D721Med (cell line): Measurements from ENCODE around the gene MRFAP1.

ENCODE experiments used
- DNase-seq: peaks from one replicate; pipeline ENCODE4 v3.0.0; 2011; ENCODE audit warnings: low spot score; ENCODE audit not compliant: insufficient read length
- FAIRE-seq: peaks from 2 replicates; lab custom pipeline; 2011; peaks lifted over from hg19 to GRCh38; lab: Jason Lieb, UNC
- TF ChIP-seq, protein P1 (sequence below): IDR thresholded peaks from 2 replicates; pipeline ENCODE4 v1.5.1; 2012; ENCODE audit warnings: mild to moderate bottlenecking, control low read depth; ENCODE audit not compliant: insufficient read depth; ENCODE audit errors: missing control alignments

The MRFAP1 gene

GRCh38 chr4:6676722-6677558 lies 36.5 kb downstream of the MRFAP1 start:
- DNase-seq: no peak
- TF ChIP-seq, protein P1, sequence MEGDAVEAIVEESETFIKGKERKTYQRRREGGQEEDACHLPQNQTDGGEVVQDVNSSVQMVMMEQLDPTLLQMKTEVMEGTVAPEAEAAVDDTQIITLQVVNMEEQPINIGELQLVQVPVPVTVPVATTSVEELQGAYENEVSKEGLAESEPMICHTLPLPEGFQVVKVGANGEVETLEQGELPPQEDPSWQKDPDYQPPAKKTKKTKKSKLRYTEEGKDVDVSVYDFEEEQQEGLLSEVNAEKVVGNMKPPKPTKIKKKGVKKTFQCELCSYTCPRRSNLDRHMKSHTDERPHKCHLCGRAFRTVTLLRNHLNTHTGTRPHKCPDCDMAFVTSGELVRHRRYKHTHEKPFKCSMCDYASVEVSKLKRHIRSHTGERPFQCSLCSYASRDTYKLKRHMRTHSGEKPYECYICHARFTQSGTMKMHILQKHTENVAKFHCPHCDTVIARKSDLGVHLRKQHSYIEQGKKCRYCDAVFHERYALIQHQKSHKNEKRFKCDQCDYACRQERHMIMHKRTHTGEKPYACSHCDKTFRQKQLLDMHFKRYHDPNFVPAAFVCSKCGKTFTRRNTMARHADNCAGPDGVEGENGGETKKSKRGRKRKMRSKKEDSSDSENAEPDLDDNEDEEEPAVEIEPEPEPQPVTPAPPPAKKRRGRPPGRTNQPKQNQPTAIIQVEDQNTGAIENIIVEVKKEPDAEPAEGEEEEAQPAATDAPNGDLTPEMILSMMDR: no peak
- FAIRE-seq: no peak

- no peak for FAIRE-seq
- no peak for DNase-seq
- TF ChIP-seq, protein P1: no peak
Measured at GRCh38 chr4:6680372-6681034, 40.0 kb downstream of the MRFAP1 start.

- DNase-seq: no peak
- TF ChIP-seq, protein P1: peak; percentile 31
- no peak for FAIRE-seq
Measured at GRCh38 chr4:6681191-6681590, 40.7 kb downstream of the MRFAP1 start.

- TF ChIP-seq, protein P1: no peak
- no peak for FAIRE-seq
- DNase-seq: no peak
Measured at GRCh38 chr4:6682862-6683590, 42.5 kb downstream of the MRFAP1 start.

GRCh38 chr4:6684656-6685055 lies 44.2 kb downstream of the MRFAP1 start:
- no peak for DNase-seq
- TF ChIP-seq, protein P1: no peak
- no peak for FAIRE-seq

DNA sequence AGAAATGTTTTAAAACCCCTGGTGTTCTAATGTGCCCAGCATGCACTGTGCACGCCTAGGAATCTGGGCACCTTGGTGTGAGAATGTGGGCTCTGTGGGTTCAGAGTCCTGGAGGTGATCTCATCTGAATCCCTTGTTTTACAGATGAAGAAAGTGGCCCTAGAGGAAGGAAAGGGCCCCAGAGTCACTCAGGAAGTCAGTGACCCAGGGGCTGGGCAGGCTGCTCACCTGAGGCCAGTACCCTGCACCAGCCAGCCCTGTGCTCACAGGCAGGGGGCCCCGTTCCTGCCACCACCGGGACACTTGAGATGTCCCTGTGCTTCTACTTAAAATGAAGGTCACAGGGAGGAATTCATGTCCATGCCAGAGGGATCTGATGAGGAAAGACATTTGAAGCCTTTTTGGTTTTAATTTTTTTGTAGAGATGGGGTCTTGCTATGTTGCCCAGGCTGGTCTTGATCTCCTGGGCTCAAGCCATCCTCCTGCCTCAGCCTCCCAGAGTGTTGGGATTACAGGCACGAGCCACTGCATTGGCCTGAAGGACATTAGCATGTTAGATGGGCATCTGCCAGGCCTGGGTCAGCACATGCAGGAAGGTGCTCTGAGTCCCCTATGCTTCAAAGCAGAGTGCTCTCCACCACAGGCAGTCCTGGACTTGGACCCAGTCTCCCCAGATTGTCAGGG lies 45.8 kb downstream of the MRFAP1 start:
- TF ChIP-seq, protein P1: no peak
- no peak for FAIRE-seq
- DNase-seq: no peak
